Stimulated activated CD4-positive, alpha-beta T cell treated with anti-CD3 and anti-CD28 coated beads, Interleukin-2, amount 100 ng/mL, for 48 hours (primary cell): Measurements from ENCODE around the gene LENEP.

Source experiments
- DNase-seq, 2 donors: peaks; one replicate each; pipeline ENCODE4 v3.0.0-alpha.2; 2020

LENEP gene

GRCh38 chr1:155033524-155033923, 40.1 kb downstream of the LENEP start, which contains the start of the genes DCST1 and DCST2:
Gene DCST1, plus strand, starts transcription at chr1:155033824. Its CDS starts 213 bp downstream, at chr1:155034037.
Gene DCST2, minus strand, starts transcription at chr1:155033781. Its CDS starts 80 bp downstream, at chr1:155033701.
- DNase-seq = no peak

- DNase-seq = no peak
Observed at GRCh38 chr1:155034318-155035208, 41.2 kb downstream of the LENEP start.

- DNase-seq = no peak
Observed at GRCh38 chr1:155035936-155036335, 42.5 kb downstream of the LENEP start.

GRCh38 chr1:155037043-155037442, 43.7 kb downstream of the LENEP start:
- DNase-seq = no peak

GRCh38 chr1:155037851-155038441, 44.6 kb downstream of the LENEP start:
- no peak for DNase-seq

GRCh38 chr1:155038602-155039307, 45.4 kb downstream of the LENEP start:
- no peak for DNase-seq

GRCh38 chr1:155039308-155039669, 45.9 kb downstream of the LENEP start:
- DNase-seq = no peak

- no peak for DNase-seq
Observed at GRCh38 chr1:155040358-155041093, 47.1 kb downstream of the LENEP start.

GRCh38 chr1:155042789-155043188, 49.4 kb downstream of the LENEP start:
- no peak for DNase-seq

- DNase-seq = no peak
Observed at GRCh38 chr1:155043301-155043702, 49.9 kb downstream of the LENEP start.

GRCh38 chr1:155043793-155044192, 50.4 kb downstream of the LENEP start:
- no peak for DNase-seq
